SU-DHL-6 (cell line): ENCODE data around the gene NAXE.

Source experiments
- CTCF ChIP-seq: fragments of 200-600 bp; sonication (generic); IDR thresholded peaks from one replicate; pipeline ENCODE4 v1.5.1; 2017; ENCODE audit warnings: antibody characterized with exemption, mild to moderate bottlenecking, low read length, moderate library complexity; ENCODE audit not compliant: insufficient read depth, poor library complexity, severe bottlenecking
- EZH2phosphoT487 ChIP-seq: fragments of 200-600 bp; sonication (generic), shearing (Covaris generic); conservative IDR thresholded peaks from 2 replicates; pipeline ENCODE4 v1.6.1; 2018; ENCODE audit warnings: mild to moderate bottlenecking, antibody characterized with exemption, low read length, moderate library complexity, mixed read lengths

GRCh38 chr1:156640842-156641706 is 49.5 kb downstream of the NAXE start:
- no peak for TF ChIP-seq CTCF
- no peak for TF ChIP-seq EZH2phosphoT487
